HEK293T (cell line): Measurements from ENCODE around the gene CUEDC1.

Experiments used
- CTCF ChIA-PET: fragments of 350-600 bp; formaldehyde crosslinking; extraction: SDS; loops from one replicate; lab custom pipeline; 2021; ENCODE audit warnings: antibody characterized with exemption, inconsistent platforms; lab: Yijun Ruan, JAX
- POLR2A ChIA-PET: fragments of 350-600 bp; formaldehyde crosslinking; extraction: SDS; loops from one replicate; lab custom pipeline; 2020; ENCODE audit warnings: antibody characterized with exemption, inconsistent platforms; lab: Yijun Ruan, JAX
- DNase-seq: peaks from one replicate; pipeline ENCODE4 v3.0.0; 2012; ENCODE audit warnings: mixed read lengths; ENCODE audit errors: extremely low spot score
- ARNT ChIP-seq: fragments of 450-650 bp; IDR thresholded peaks from 2 replicates; pipeline ENCODE4 v1.6.1; 2017; ENCODE audit warnings: mild to moderate bottlenecking
- BHLHE40 ChIP-seq: fragments of 450-650 bp; IDR thresholded peaks from 2 replicates; pipeline ENCODE4 v1.6.1; 2016; ENCODE audit warnings: mild to moderate bottlenecking, moderate library complexity, borderline replicate concordance
- CTBP1 ChIP-seq: fragments of 450-650 bp; IDR thresholded peaks from 2 replicates; pipeline ENCODE4 v1.6.1; 2016; ENCODE audit warnings: borderline replicate concordance
- ELF4 ChIP-seq: fragments of 450-650 bp; IDR thresholded peaks from 2 replicates; pipeline ENCODE4 v1.6.1; 2017; ENCODE audit warnings: antibody characterized with exemption
- FOXA1 ChIP-seq: fragments of 450-650 bp; IDR thresholded peaks from 2 replicates; pipeline ENCODE4 v1.6.1; 2016; ENCODE audit warnings: mild to moderate bottlenecking
- FOXK2 ChIP-seq: fragments of 450-650 bp; IDR thresholded peaks from 2 replicates; pipeline ENCODE4 v1.6.1; 2016; ENCODE audit warnings: mild to moderate bottlenecking
- FOXM1 ChIP-seq: fragments of 450-650 bp; IDR thresholded peaks from 2 replicates; pipeline ENCODE4 v1.6.1; 2017; ENCODE audit warnings: mild to moderate bottlenecking, borderline replicate concordance
- HDGF ChIP-seq: fragments of 450-650 bp; IDR thresholded peaks from 2 replicates; pipeline ENCODE4 v1.6.1; 2017; ENCODE audit warnings: antibody characterized with exemption, borderline replicate concordance
- L3MBTL2 ChIP-seq: fragments of 450-650 bp; conservative IDR thresholded peaks from 2 replicates; pipeline ENCODE4 v1.6.1; 2016; ENCODE audit warnings: mild to moderate bottlenecking
- LEF1 ChIP-seq: fragments of 450-650 bp; IDR thresholded peaks from 2 replicates; pipeline ENCODE4 v1.6.1; 2017; ENCODE audit warnings: mild to moderate bottlenecking, borderline replicate concordance
- NFRKB ChIP-seq: fragments of 450-650 bp; IDR thresholded peaks from 2 replicates; pipeline ENCODE4 v1.6.1; 2016; ENCODE audit warnings: mild to moderate bottlenecking, moderate library complexity
- SP1 ChIP-seq: fragments of 450-650 bp; IDR thresholded peaks from 2 replicates; pipeline ENCODE4 v1.6.1; 2017
- SUZ12 ChIP-seq: fragments of 450-650 bp; IDR thresholded peaks from 2 replicates; pipeline ENCODE4 v1.6.1; 2016; ENCODE audit warnings: mild to moderate bottlenecking
- TARDBP ChIP-seq: fragments of 450-650 bp; IDR thresholded peaks from 2 replicates; pipeline ENCODE4 v1.6.1; 2016
- TF ChIP-seq, protein P1 (sequence below): fragments of 450-650 bp; IDR thresholded peaks from 2 replicates; pipeline ENCODE4 v1.6.1; 2016

Gene CUEDC1

DNA sequence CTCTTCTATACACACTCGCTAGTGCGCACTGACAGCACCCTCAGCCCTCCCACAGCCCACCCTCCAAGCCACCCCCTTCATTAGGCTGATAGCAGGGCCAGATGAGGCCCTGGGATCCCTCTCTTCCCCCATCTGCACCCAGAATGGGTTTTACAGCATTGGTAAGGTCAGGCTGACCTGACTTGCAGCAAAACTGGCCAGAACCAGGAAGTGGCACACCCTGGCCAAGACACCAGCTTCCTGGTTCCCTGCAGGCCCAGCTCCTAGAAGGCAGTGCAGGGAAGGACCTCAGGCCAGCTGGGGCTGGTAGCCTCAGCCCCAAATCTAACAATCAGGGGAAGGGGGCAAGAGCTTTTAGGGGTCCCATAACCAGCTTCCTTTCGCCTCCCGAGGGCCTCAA lies 55.4 kb downstream of the CUEDC1 start:
- DNase-seq, result no peak
- TF ChIP-seq ARNT (no peak), ELF4 (no peak)
- POLR2A ChIA-PET, result interaction anchor here (1.2 kb wide), 1 partner anchor 55 kb away, joined by 3 read pairs; the partner anchor contains the start of gene CUEDC1
- CTCF ChIA-PET, result no interaction called here

DNA sequence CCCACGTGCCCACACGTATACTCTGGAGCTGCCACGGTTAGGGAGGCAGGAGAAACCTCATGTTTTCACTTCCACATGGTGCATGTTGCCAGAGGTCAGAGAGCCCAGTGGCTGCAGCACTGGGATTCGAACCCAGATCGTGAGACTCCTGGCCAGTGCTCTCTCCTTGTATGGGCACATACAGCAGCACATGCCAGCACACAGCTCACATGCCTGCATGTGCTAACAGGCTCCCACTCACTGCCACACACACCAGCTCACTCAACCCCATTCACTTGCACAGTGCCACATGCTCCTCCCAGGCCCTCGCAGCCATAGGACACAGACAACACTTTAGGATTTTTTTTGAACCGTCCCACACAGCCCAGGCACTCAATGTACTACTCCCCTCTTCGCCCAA lies 55.8 kb downstream of the CUEDC1 start:
- CTCF ChIA-PET, result interaction anchor here (0.8 kb wide), 1 partner anchor 9 kb away, joined by 3 read pairs; no protein-coding TSS in a partner anchor
- POLR2A ChIA-PET, result interaction anchor here (1.2 kb wide), 1 partner anchor 56 kb away, joined by 3 read pairs; the partner anchor contains the start of gene CUEDC1
- TF ChIP-seq TARDBP, result no peak
- no peak for DNase-seq

DNA sequence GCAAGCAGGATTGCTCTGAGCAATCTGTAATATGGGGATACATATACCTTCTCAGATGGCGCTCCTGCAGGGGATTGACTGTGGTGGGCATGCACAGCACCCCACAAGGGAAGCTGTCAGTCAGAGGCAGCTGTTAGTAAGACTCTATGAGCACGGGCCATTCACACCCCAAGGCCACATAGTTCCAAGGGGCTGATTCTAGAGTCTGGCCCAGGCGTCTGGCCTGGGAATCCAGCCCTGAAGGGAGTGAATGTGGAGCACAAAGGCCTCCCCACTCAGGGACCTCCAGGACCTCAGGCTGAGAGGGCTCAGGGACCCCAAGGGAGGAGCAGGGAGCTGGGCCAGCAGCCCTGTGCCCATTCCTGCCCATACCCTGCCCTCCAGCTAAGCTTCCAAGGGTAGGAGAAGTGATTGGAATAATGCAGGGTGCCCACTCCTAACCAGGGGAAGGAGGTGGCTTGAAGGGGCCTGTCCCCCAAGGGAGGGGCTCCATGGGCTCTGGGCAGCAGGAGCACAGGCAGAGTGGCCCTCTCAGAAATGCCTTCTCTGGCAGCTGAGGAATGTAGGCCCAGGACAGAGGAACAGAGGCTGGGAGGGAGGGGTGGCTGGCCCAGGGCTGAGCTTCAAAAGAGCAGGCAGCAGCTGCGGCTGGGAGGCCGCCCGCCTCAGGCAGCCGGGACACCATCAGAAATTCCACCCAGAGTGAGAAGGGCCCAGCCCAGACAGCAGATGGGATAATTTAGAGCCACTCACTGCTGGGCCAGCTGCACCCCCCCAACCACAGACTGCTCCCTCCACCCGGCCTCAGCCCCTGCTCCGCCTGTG lies 56.5 kb downstream of the CUEDC1 start:
- no peak for DNase-seq
- CTCF ChIA-PET, result interaction anchor here (0.8 kb wide), 1 partner anchor 9 kb away, joined by 3 read pairs; no protein-coding TSS in a partner anchor
- TF ChIP-seq L3MBTL2, result no peak
- TF ChIP-seq, protein P1, sequence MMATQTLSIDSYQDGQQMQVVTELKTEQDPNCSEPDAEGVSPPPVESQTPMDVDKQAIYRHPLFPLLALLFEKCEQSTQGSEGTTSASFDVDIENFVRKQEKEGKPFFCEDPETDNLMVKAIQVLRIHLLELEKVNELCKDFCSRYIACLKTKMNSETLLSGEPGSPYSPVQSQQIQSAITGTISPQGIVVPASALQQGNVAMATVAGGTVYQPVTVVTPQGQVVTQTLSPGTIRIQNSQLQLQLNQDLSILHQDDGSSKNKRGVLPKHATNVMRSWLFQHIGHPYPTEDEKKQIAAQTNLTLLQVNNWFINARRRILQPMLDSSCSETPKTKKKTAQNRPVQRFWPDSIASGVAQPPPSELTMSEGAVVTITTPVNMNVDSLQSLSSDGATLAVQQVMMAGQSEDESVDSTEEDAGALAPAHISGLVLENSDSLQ, result no peak
- no peak for TF ChIP-seq LEF1
- TF ChIP-seq TARDBP, result no peak
- no peak for TF ChIP-seq FOXA1
- no peak for TF ChIP-seq HDGF
- TF ChIP-seq SP1, result no peak
- POLR2A ChIA-PET, result interaction anchor here (0.6 to 1.2 kb wide), 2 partner anchors 56 to 57 kb away, joined by 3 read pairs; partner anchors contain the start of gene CUEDC1

DNA sequence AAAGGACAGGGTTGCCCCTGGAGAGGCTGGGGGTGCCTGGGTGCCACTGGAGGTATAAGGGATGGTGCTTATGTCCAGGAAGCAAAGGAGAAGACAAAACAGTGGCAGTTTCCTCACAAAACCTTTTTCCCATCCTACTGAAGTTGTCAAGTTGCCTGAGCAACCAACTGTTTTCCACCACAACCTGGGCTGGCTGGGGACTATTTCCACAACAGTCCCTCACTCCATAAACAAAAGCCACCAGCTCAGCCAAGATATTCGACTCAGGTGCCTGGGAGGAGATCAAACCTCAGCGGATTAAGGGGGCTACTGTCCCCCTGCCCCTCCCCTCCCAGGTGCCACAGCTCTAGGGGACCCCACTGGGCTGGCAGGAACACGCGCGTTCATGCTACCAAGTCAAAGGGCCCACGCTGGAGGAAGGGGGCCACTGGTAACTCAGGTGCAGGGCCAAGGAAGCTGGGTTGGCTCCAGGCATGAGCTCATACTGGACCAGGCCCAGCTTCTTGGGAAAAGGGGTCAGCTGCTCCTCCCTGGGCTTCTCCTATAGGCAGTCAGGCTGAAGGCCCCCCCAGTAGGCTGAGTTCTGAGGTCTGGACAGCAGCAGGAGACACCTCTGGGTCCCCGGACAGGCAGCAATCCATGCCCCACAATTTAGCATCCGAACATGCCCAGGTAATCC lies 59.7 kb downstream of the CUEDC1 start:
- ChIA-PET POLR2A (interaction anchor here (0.8 kb wide), 1 partner anchor 111 kb away, joined by 3 read pairs; the partner anchor contains the start of gene SRSF1), CTCF (no interaction called here)
- TF ChIP-seq FOXA1 (no peak), HDGF (no peak), L3MBTL2 (no peak), NFRKB (no peak), ARNT (no peak)
- no peak for DNase-seq

DNA sequence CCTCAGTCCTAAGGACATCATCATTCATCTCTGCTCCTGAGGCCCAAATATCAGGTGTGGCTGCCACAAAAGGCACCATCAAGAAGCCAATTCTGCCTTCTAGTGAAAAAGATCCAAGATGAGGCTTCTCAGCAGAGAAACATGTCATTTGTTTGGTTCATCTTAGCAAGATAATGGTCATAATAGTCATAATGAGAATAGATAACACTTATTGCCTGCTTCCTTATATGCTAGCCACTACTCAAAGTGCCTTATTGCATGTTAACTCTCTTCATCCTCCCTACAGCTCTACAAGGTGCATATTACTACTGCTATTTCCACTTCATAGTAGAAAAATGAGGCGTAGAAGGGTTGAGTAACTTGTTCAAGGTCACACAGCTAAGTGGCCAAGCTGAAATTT lies 60.4 kb downstream of the CUEDC1 start:
- DNase-seq, result no peak
- POLR2A ChIA-PET, result no interaction called here
- TF ChIP-seq TARDBP, result no peak
- no peak for TF ChIP-seq CTBP1
- TF ChIP-seq LEF1, result no peak
- TF ChIP-seq ARNT, result no peak
- TF ChIP-seq L3MBTL2, result no peak
- TF ChIP-seq SP1, result no peak
- TF ChIP-seq HDGF, result no peak
- TF ChIP-seq SUZ12, result no peak
- no peak for TF ChIP-seq FOXM1
- CTCF ChIA-PET, result no interaction called here

DNA sequence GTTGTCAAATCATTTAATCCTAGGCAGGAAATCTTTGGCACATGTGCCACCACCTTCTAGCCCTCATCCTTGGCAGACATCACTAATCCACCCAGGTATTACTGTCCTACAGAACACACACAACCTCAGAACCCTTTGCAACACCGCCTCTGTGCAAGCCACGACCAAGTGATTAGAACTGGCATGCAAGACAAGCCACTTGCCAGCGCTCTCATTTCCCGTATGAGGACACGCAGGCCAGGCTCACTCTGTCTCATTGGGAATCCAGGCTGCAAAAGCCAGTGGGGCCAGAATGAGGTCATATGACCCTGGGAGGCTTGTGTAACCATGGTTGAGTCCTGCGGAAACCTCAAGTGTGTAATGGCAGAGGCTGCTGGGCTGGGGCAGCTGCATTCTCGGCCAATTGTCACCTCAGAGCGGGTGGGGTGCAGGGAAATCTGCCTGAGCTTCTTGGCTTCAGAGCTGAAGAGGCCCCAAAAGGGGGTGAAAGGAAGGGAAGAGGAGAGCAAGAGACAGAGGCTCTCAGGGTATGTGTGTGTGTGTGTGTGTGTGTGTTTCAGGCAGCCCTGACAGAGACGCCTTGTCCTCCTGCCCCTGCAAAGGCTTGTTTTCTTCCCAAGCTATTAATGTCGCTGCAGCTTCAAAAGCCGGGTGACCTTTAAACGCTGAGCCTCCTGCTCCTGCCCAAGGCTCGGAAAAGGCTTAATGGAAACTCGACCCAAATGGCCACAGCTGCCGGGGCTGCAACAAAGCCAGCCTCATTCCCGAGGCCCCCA lies 62.2 kb downstream of the CUEDC1 start:
- ChIA-PET CTCF (interaction anchor here (0.5 to 1.6 kb wide), 12 partner anchors 14 to 726 kb away, joined by 3 to 7 read pairs (median 4); no protein-coding TSS in a partner anchor), POLR2A (interaction anchor here (1.0 to 1.8 kb wide), 4 partner anchors 10 to 115 kb away, joined by 3 to 6 read pairs (median 4); partner anchors contain the start of gene SRSF1)
- TF ChIP-seq, protein P1, result no peak
- TF ChIP-seq LEF1 (no peak), NFRKB (no peak), BHLHE40 (no peak), L3MBTL2 (no peak), SUZ12 (no peak), TARDBP (no peak), FOXK2 (no peak), FOXM1 (no peak), SP1 (no peak), FOXA1 (no peak)
- DNase-seq, result peak; percentile 37

DNA sequence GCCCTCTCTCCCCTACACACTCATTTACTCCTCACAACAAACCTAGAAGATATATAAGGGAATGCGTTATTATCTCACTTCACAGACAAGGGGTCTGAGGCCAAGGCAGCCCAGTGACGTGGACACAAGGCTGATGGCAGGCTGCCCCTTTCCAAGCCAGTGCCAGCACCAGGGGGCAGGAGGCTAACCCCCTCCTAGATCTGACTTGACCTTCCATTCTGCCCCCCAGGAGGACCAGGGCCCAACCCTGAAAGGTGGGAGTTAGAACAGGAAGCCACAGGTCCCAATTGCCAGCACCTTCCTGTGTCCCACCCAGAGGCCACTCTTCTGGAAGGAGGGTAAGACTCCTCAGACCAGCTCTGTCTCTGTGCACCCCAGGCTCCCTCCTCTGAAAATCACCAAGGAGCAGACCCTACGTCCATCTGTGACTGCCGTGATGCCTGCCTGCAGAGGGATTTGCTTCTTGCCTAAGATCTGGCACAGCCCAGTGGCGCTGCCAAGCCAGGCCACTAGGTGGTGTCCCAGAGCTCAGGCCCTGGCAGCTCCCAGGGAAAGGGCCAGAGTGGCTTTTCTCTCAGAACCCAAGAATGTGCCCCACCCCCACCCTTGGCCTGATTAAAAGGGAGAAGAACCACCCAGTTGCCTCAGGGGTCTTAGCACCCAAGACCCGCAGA lies 62.9 kb downstream of the CUEDC1 start:
- CTCF ChIA-PET, result interaction anchor here (0.5 to 1.6 kb wide), 11 partner anchors 13 to 725 kb away, joined by 3 to 7 read pairs (median 4); no protein-coding TSS in a partner anchor
- POLR2A ChIA-PET, result interaction anchor here (0.9 to 1.8 kb wide), 5 partner anchors 11 to 115 kb away, joined by 3 to 6 read pairs (median 3); partner anchors contain the start of genes SRSF1 and VEZF1
- DNase-seq, result peak; percentile 93
- TF ChIP-seq, protein P1, result no peak
